HEK293 (cell line): ENCODE measurements around the gene NEK6.
"Not testable (repeated sequence)": the region's sequence is repeated elsewhere in the genome, so short reads cannot be mapped to it uniquely, and the experiment has no call there.

Experiments used
- CTCF ChIA-PET: fragments of 350-600 bp; formaldehyde crosslinking; extraction: SDS; loops from one replicate; lab custom pipeline; 2021; ENCODE audit warnings: antibody characterized with exemption; lab: Yijun Ruan, JAX
- POLR2A ChIA-PET: fragments of 300-600 bp; formaldehyde crosslinking; extraction: SDS; loops from one replicate; lab custom pipeline; 2020; ENCODE audit warnings: antibody characterized with exemption, inconsistent platforms; lab: Yijun Ruan, JAX
- H3K27ac ChIP-seq: fragments of 200-500 bp; sonication (Bioruptor generic); 2 replicates; pipeline ENCODE4 v1.5.1; 2014; ENCODE audit warnings: low read depth, low read length, control low read depth, inconsistent platforms; ENCODE audit errors: extremely low read depth
- H3K36me3 ChIP-seq, 2 experiments: fragments of 200-500 bp in 1 of 2; sonication (Bioruptor generic) in 1 of 2; 1 replicate in 1 of 2; 2 replicates in 1 of 2; pipeline ENCODE4 v1.5.1; 2014 to 2017; ENCODE audit warnings: inconsistent platforms in 2 of 2, low read length in 2 of 2; ENCODE audit not compliant: control insufficient read depth in 2 of 2, insufficient read depth in 1 of 2
- H3K4me1 ChIP-seq: fragments of 200-500 bp; sonication (Bioruptor generic); 2 replicates; pipeline ENCODE4 v1.5.1; 2014; ENCODE audit warnings: mild to moderate bottlenecking, low read length, inconsistent platforms; ENCODE audit not compliant: control insufficient read depth, insufficient read depth
- H3K4me3 ChIP-seq: 2 replicates; pipeline ENCODE4 v1.5.1; 2011; ENCODE audit warnings: low read depth, mild to moderate bottlenecking, control low read depth, low read length, moderate library complexity
- H3K9me3 ChIP-seq: fragments of 200-500 bp; sonication (Bioruptor generic); 2 replicates; pipeline ENCODE4 v1.5.1; 2014; ENCODE audit warnings: low read depth, low read length, inconsistent platforms; ENCODE audit not compliant: control insufficient read depth, insufficient read depth
- AEBP2 ChIP-seq: fragments of 450-650 bp; formaldehyde crosslinking; IDR thresholded peaks from 2 replicates; pipeline ENCODE4 v1.5.1; 2016; ENCODE audit warnings: missing biosample characterization, missing genetic modification characterization, borderline replicate concordance
- ATF2 ChIP-seq: fragments of 450-650 bp; formaldehyde crosslinking; IDR thresholded peaks from 2 replicates; pipeline ENCODE4 v1.5.1; 2016; ENCODE audit warnings: missing biosample characterization, missing genetic modification characterization, low read depth
- ELK4 ChIP-seq: IDR thresholded peaks from 2 replicates; pipeline ENCODE4 v1.6.1; 2011; ENCODE audit warnings: mild to moderate bottlenecking, low read depth, low read length, borderline replicate concordance
- HIC1 ChIP-seq: fragments of 450-650 bp; formaldehyde crosslinking; IDR thresholded peaks from 2 replicates; pipeline ENCODE4 v1.5.1; 2016; ENCODE audit warnings: missing biosample characterization, missing genetic modification characterization
- KLF7 ChIP-seq: fragments of 450-650 bp; formaldehyde crosslinking; IDR thresholded peaks from 2 replicates; pipeline ENCODE4 v1.5.1; 2016; ENCODE audit warnings: missing biosample characterization, missing genetic modification characterization, borderline replicate concordance
- SCRT1 ChIP-seq: fragments of 450-650 bp; formaldehyde crosslinking; IDR thresholded peaks from 2 replicates; pipeline ENCODE4 v1.5.1; 2016; ENCODE audit warnings: missing biosample characterization, missing genetic modification characterization, borderline replicate concordance
- SCRT2 ChIP-seq: fragments of 450-650 bp; formaldehyde crosslinking; IDR thresholded peaks from 2 replicates; pipeline ENCODE4 v1.5.1; 2016; ENCODE audit warnings: missing biosample characterization, missing genetic modification characterization
- SP2 ChIP-seq: fragments of 450-650 bp; formaldehyde crosslinking; IDR thresholded peaks from 2 replicates; pipeline ENCODE4 v1.5.1; 2016; ENCODE audit warnings: missing biosample characterization, missing genetic modification characterization
- TSHZ1 ChIP-seq: fragments of 450-650 bp; formaldehyde crosslinking; IDR thresholded peaks from 2 replicates; pipeline ENCODE4 v1.5.1; 2016; ENCODE audit warnings: missing biosample characterization, missing genetic modification characterization, borderline replicate concordance
- ZNF114 ChIP-seq: fragments of 450-650 bp; formaldehyde crosslinking; IDR thresholded peaks from 2 replicates; pipeline ENCODE4 v1.5.0; 2017; ENCODE audit warnings: missing biosample characterization, missing genetic modification characterization
- ZNF146 ChIP-seq: fragments of 450-650 bp; formaldehyde crosslinking; IDR thresholded peaks from 2 replicates; pipeline ENCODE4 v1.5.1; 2016; ENCODE audit warnings: missing biosample characterization, missing genetic modification characterization
- ZNF274 ChIP-seq, 2 experiments: fragments of 200-500 bp in 1 of 2; fragments of 450-650 bp in 1 of 2; sonication (Bioruptor generic) in 1 of 2; formaldehyde crosslinking in 1 of 2; IDR thresholded peaks; 2 replicates each; pipeline versions ENCODE4 v1.5.1 to v1.6.1; 2014 to 2016; ENCODE audit warnings: borderline replicate concordance in 1 of 2, inconsistent platforms in 1 of 2, low read length in 1 of 2, missing biosample characterization in 1 of 2, missing genetic modification characterization in 1 of 2
- ZNF529 ChIP-seq: fragments of 450-650 bp; formaldehyde crosslinking; IDR thresholded peaks from 2 replicates; pipeline ENCODE4 v1.5.1; 2017; ENCODE audit warnings: missing genetic modification characterization, missing biosample characterization; ENCODE audit not compliant: insufficient replicate concordance
- ZNF621 ChIP-seq: fragments of 450-650 bp; formaldehyde crosslinking; IDR thresholded peaks from 2 replicates; pipeline ENCODE4 v1.5.1; 2017; ENCODE audit warnings: missing biosample characterization, missing genetic modification characterization
- ZSCAN18 ChIP-seq: fragments of 450-650 bp; formaldehyde crosslinking; IDR thresholded peaks from 2 replicates; pipeline ENCODE4 v1.5.1; 2016; ENCODE audit warnings: missing biosample characterization, missing genetic modification characterization
- ZSCAN30 ChIP-seq: fragments of 450-650 bp; IDR thresholded peaks from 2 replicates; pipeline ENCODE4 v1.5.1; 2018; ENCODE audit warnings: missing biosample characterization, mild to moderate bottlenecking, missing genetic modification characterization, moderate library complexity
- TF ChIP-seq, protein P1 (sequence below): fragments of 450-650 bp; formaldehyde crosslinking; conservative IDR thresholded peaks from 2 replicates; pipeline ENCODE4 v1.5.1; 2016; ENCODE audit warnings: low read depth, missing biosample characterization, missing genetic modification characterization

NEK6 gene

DNA sequence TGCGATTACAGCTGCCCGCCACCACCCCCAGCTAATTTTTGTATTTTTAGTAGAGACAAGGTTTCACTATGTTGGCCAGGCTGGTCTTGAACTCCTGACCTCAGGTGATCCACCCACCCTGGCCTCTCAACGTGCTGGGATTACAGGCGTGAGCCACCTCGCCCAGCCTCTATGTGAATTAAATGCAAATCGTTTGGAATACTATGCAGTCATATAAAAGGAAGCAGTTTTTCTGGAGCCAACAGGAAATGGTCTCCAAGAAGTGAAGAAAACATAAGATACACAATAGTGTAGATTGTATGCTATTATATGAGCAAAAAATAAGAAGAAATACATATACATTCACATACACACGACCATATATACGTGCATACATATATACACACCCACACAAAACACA, 4.9 kb upstream of the NEK6 start:
- peak; percentile 72; the same call in 1 of the 2 replicates for TF ChIP-seq ZNF146
- TF ChIP-seq, all 188 proteins: peak for 1; not testable (repeated sequence) for 187
- CTCF ChIA-PET, H3K4me1 ChIP-seq, POLR2A ChIA-PET, H3K4me3 ChIP-seq, H3K9me3 ChIP-seq, H3K36me3 ChIP-seq, H3K27ac ChIP-seq: not testable (repeated sequence)

DNA sequence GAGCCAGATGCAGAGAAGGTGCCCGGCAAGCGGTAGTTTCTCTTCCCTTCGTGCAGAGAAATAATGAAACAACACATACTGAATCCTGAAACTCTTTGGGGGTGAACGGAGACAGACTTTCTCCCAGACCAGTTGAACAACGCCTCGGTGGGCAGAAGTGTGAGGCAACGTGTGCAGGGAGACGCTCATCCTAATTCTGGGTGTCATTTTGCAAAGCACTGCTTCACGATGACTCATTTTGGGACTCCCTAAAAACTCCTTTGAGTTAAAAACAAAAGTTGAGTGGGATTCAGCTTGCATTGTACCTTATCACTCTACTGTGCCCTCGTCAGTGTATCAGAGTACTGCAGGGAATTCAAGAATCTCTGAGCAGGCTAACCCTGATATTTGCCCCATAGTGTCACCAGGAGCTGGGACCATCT, 3.5 kb upstream of the NEK6 start:
- no peak overlapping the region for H3K4me3 ChIP-seq
- no peaks in the 10 kb centered on the region for H3K9me3 ChIP-seq
- CTCF ChIA-PET = interaction anchor here (0.5 kb wide), 1 partner anchor 20 kb away, joined by 3 read pairs; no protein-coding TSS in a partner anchor
- H3K4me1 ChIP-seq = no peaks in the 10 kb centered on the region
- POLR2A ChIA-PET = no interaction called here
- H3K36me3 ChIP-seq = no peaks in the 10 kb centered on the region
- TF ChIP-seq ZNF146 (no peak), ELK4 (no peak), AEBP2 (tag by site-specific recombination) (no peak), ZSCAN18 (tag by site-specific recombination) (no peak), SCRT1 (tag by site-specific recombination) (no peak), ATF2 (tag by site-specific recombination) (no peak), ZNF529 (tag by site-specific recombination) (no peak), ZSCAN30 (tag by site-specific recombination) (no peak), TSHZ1 (tag by site-specific recombination) (no peak), ZNF621 (tag by site-specific recombination) (no peak), SP2 (tag by site-specific recombination) (no peak), SCRT2 (tag by site-specific recombination) (no peak), ZNF114 (no peak), KLF7 (tag by site-specific recombination) (no peak), ZNF274 (IDR thresholded peaks at IDR 0.05; ENCODE audit: low read length) (no peak), ZNF274 (tag by site-specific recombination; IDR thresholded peaks at IDR 0.05; ENCODE audit: borderline replicate concordance) (no peak), HIC1 (tag by site-specific recombination) (no peak)
- TF ChIP-seq, protein P1, sequence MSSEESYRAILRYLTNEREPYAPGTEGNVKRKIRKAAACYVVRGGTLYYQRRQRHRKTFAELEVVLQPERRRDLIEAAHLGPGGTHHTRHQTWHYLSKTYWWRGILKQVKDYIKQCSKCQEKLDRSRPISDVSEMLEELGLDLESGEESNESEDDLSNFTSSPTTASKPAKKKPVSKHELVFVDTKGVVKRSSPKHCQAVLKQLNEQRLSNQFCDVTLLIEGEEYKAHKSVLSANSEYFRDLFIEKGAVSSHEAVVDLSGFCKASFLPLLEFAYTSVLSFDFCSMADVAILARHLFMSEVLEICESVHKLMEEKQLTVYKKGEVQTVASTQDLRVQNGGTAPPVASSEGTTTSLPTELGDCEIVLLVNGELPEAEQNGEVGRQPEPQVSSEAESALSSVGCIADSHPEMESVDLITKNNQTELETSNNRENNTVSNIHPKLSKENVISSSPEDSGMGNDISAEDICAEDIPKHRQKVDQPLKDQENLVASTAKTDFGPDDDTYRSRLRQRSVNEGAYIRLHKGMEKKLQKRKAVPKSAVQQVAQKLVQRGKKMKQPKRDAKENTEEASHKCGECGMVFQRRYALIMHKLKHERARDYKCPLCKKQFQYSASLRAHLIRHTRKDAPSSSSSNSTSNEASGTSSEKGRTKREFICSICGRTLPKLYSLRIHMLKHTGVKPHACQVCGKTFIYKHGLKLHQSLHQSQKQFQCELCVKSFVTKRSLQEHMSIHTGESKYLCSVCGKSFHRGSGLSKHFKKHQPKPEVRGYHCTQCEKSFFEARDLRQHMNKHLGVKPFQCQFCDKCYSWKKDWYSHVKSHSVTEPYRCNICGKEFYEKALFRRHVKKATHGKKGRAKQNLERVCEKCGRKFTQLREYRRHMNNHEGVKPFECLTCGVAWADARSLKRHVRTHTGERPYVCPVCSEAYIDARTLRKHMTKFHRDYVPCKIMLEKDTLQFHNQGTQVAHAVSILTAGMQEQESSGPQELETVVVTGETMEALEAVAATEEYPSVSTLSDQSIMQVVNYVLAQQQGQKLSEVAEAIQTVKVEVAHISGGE = no peak
- no peak overlapping the region for H3K27ac ChIP-seq
